22Rv1 (cell line): ENCODE measurements around the gene TET3.
"Not testable (repeated sequence)": the region's sequence is repeated elsewhere in the genome, so short reads cannot be mapped to it uniquely, and the experiment has no call there.

Source experiments
- H3K27ac ChIP-seq: fragments of 450-650 bp; 2 replicates; pipeline ENCODE4 v1.5.1; 2017
- CTCF ChIP-seq: fragments of 450-650 bp; IDR thresholded peaks from 2 replicates; pipeline ENCODE4 v1.5.1; 2017; ENCODE audit warnings: mild to moderate bottlenecking
- ZFX ChIP-seq: fragments of 450-650 bp; IDR thresholded peaks from 2 replicates; pipeline ENCODE4 v1.6.1; 2017; ENCODE audit warnings: antibody characterized with exemption, borderline replicate concordance

Gene TET3

DNA sequence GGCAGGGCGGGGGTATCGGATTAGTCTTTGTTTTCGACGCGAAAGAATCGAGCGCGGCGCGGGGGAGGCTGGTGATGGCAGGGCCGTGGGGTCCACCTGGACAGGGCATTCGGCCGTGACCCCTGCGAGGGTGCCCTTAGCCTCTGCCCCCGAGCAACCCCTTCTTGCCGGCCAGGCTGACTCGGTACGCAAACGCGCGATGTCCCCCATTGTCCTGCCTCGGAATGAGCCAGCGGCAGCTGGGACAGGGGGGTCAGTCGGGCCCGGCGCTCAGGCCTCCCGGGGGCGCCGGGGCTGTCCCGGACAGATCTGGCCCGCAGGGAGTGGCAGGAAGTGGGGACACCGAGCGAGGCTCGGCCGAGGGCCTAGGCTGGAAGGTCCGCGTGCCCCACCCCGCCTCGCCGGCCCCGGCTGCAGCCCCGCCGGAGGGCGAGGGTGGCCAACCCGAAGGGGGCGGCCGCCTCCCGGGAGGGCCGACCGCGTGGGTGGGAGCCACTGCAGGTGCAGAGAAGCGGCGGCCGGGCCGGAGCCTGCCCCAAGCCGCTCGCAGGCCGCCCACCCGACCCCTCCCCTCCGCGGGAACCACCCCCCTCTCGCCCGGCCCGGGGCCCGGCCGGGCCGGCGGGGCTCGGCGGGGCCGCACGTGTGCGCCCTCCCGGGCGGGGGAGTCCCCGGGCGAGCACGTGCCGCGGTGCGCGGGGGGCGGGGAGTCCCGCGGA is at the start of gene TET3:
Gene TET3 (plus strand): TSS at position 708 of the 719 bp plus-strand sequence. CDS start 1,494 bp downstream, outside the sequence.
- TF ChIP-seq CTCF (no peak), ZFX (no peak)
- H3K27ac ChIP-seq = peak within 1 kb of the TSS; percentile 100

GRCh38 chr2:73935641-73936040 is 49.1 kb upstream of the TET3 start:
- TF ChIP-seq ZFX = no peak
- no peak for TF ChIP-seq CTCF
- no peak overlapping the region for H3K27ac ChIP-seq

GRCh38 chr2:73937103-73937885 is 47.4 kb upstream of the TET3 start:
- H3K27ac ChIP-seq = no peak overlapping the region
- TF ChIP-seq ZFX (no peak), CTCF (no peak)

- H3K27ac ChIP-seq = no peak overlapping the region
These were observed 46.8 kb upstream of the TET3 start for GRCh38 chr2:73937899-73938298.

GRCh38 chr2:73938718-73939352 is 45.9 kb upstream of the TET3 start:
- TF ChIP-seq CTCF (no peak), ZFX (no peak)
- no peak overlapping the region for H3K27ac ChIP-seq

More at GRCh38 chr2:73937899-73938298, 46.8 kb upstream of the TET3 start:
- TF ChIP-seq ZFX = no peak
- no peak for TF ChIP-seq CTCF

DNA sequence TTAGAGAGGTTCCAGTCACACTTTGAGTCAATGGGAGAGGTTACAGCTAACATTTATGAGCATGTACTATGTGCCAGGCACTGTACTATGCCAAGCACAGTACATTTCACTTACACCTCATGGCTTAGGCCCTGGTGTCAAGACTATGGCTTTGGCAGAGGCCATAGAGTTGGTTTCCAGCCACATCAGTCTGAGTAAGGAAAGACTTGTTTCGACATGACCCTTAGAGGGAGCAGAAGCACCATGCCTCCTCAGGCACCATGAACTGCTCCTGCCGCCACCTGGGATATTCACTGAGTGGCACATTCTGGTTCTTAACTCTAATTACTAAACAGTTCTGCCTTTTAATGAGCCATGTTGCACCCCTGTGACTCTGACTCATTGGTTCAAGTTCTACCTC is 45.3 kb upstream of the TET3 start:
- no peak overlapping the region for H3K27ac ChIP-seq
- TF ChIP-seq CTCF (no peak), ZFX (no peak)

GRCh38 chr2:73940066-73940465 is 44.6 kb upstream of the TET3 start:
- H3K27ac ChIP-seq = not testable (repeated sequence)
